Smooth muscle cell (in vitro differentiated cells): Measurements from ENCODE around the gene EIF4E2. TPM values are rescaled to one million over a fixed set of nuclear protein-coding genes. Genes with fewer than 3 reads are reported as not detected.

Experiments used
- DNase-seq: peaks from one replicate; lab custom pipeline; 2025; ENCODE audit not compliant: unreplicated experiment; lab: John Stamatoyannopoulos, UW
- H2AFZ ChIP-seq: fragments of 200-600 bp; sonication (generic); 2 replicates; pipeline ENCODE4 v1.6.0; 2016; ENCODE audit warnings: antibody characterized with exemption, low read depth, mild to moderate bottlenecking
- H3F3A ChIP-seq: fragments of 200-600 bp; sonication (generic); 2 replicates; pipeline ENCODE4 v1.6.0; 2017; ENCODE audit warnings: antibody characterized with exemption, low read depth
- H3K27ac ChIP-seq: fragments of 200-600 bp; sonication (generic); 2 replicates; pipeline ENCODE4 v1.5.1; 2016; ENCODE audit warnings: low read depth, mild to moderate bottlenecking
- H3K27me3 ChIP-seq: fragments of 200-600 bp; sonication (generic); 2 replicates; pipeline ENCODE4 v1.6.1; 2016; ENCODE audit warnings: low read depth, mild to moderate bottlenecking
- H3K36me3 ChIP-seq: fragments of 200-600 bp; sonication (generic); 2 replicates; pipeline ENCODE4 v1.5.1; 2016; ENCODE audit warnings: low read depth
- H3K4me1 ChIP-seq: fragments of 200-600 bp; sonication (generic); 2 replicates; pipeline ENCODE4 v1.5.1; 2016; ENCODE audit warnings: low read depth
- H3K4me2 ChIP-seq: fragments of 200-600 bp; sonication (generic); 2 replicates; pipeline ENCODE4 v1.6.0; 2016; ENCODE audit warnings: mild to moderate bottlenecking
- H3K4me3 ChIP-seq: fragments of 200-600 bp; sonication (generic); 2 replicates; pipeline ENCODE4 v1.5.1; 2016; ENCODE audit warnings: mild to moderate bottlenecking
- H3K79me2 ChIP-seq: fragments of 200-600 bp; sonication (generic); 2 replicates; pipeline ENCODE4 v1.6.0; 2016; ENCODE audit warnings: low read depth, mild to moderate bottlenecking
- H3K9ac ChIP-seq: fragments of 200-600 bp; sonication (generic); 2 replicates; pipeline ENCODE4 v1.6.0; 2016; ENCODE audit warnings: low read depth
- H3K9me3 ChIP-seq: fragments of 200-600 bp; sonication (generic); replicated peaks from 2 replicates; pipeline ENCODE4 v1.5.1; 2016; ENCODE audit warnings: low read depth
- H4K20me1 ChIP-seq: fragments of 200-600 bp; sonication (generic); 2 replicates; pipeline ENCODE4 v1.6.0; 2016; ENCODE audit warnings: low read depth
- WGBS: methylation state at CpG from one replicate; pipeline ENCODE4 v1.1.7; 2016; ENCODE audit warnings: low lambda C conversion rate; 5-methylcytosine and 5-hydroxymethylcytosine counted together
- polyA plus RNA-seq: library from polyadenylated mRNA; unstranded; fragments of >200 nt; fragmentation: Nextera tagmentation; extraction: Ambion mirVana; gene quantifications from 2 replicates; pipeline ENCODE4 v1.2.1, GENCODE V29; 2016
- total RNA-seq: library from RNA; depleted of rRNA; stranded (reverse); fragments of >200 nt; gene quantifications from 2 replicates; pipeline ENCODE4 v1.2.3, GENCODE V29; 2014
- TF ChIP-seq, protein P1 (sequence below): fragments of 200-600 bp; sonication (generic); IDR thresholded peaks from 2 replicates; pipeline ENCODE4 v1.5.1; 2017; ENCODE audit warnings: borderline replicate concordance, mild to moderate bottlenecking, antibody characterized with exemption; ENCODE audit not compliant: insufficient read depth, poor library complexity, severe bottlenecking

Gene EIF4E2
- total and polyA plus RNA-seq, 2 experiments from 2014 or later: 83.1 to 189 TPM

DNA sequence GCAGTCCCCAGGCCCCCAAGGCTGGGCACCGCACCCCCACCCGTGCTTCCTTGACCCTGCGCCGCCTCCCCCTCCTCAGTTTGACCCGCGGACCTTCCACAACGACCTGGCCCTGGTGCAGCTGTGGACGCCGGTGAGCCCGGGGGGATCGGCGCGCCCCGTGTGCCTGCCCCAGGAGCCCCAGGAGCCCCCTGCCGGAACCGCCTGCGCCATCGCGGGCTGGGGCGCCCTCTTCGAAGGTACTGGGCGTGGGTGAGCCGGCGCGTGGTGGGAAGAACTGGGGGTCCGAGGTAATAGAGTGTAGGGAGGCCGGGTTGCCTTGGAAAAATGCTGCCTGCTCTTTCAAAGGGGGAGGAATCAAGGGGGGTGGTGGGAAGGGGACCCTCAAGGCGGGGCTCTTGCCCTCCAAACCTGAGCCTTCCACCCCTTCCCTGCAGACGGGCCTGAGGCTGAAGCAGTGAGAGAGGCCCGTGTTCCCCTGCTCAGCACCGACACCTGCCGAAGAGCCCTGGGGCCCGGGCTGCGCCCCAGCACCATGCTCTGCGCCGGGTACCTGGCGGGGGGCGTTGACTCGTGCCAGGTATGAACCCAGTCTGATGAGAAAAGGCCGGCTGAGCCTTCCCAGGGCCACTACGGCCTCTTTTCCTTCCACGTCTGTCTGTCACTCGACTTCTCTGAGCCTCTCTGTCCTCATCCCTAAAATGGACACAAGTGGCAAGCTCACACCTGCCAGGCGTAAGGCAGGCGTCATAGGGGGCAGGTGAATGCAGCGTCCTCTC, 27.7 kb upstream of the EIF4E2 start:
- WGBS: 58% methylated on average over 40 of the region's 46 CpGs
- no peak overlapping the region for H3K4me3 ChIP-seq
- H3K9me3 ChIP-seq: no peaks in the 10 kb centered on the region
- no peaks in the 10 kb centered on the region for H4K20me1 ChIP-seq
- H3K9ac ChIP-seq: no peak overlapping the region
- no peak for DNase-seq
- H3K4me2 ChIP-seq: no peak overlapping the region
- no peaks in the 10 kb centered on the region for H3F3A ChIP-seq
- H2AFZ ChIP-seq: no peak overlapping the region
- H3K36me3 ChIP-seq: no peaks in the 10 kb centered on the region
- TF ChIP-seq, protein P1, sequence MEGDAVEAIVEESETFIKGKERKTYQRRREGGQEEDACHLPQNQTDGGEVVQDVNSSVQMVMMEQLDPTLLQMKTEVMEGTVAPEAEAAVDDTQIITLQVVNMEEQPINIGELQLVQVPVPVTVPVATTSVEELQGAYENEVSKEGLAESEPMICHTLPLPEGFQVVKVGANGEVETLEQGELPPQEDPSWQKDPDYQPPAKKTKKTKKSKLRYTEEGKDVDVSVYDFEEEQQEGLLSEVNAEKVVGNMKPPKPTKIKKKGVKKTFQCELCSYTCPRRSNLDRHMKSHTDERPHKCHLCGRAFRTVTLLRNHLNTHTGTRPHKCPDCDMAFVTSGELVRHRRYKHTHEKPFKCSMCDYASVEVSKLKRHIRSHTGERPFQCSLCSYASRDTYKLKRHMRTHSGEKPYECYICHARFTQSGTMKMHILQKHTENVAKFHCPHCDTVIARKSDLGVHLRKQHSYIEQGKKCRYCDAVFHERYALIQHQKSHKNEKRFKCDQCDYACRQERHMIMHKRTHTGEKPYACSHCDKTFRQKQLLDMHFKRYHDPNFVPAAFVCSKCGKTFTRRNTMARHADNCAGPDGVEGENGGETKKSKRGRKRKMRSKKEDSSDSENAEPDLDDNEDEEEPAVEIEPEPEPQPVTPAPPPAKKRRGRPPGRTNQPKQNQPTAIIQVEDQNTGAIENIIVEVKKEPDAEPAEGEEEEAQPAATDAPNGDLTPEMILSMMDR: no peak
- H3K79me2 ChIP-seq: no peaks in the 10 kb centered on the region
- H3K27me3 ChIP-seq: peaks cover 48% of the 10 kb centered on the region
- H3K4me1 ChIP-seq: peaks cover 4% of the 10 kb centered on the region
- no peak overlapping the region for H3K27ac ChIP-seq

DNA sequence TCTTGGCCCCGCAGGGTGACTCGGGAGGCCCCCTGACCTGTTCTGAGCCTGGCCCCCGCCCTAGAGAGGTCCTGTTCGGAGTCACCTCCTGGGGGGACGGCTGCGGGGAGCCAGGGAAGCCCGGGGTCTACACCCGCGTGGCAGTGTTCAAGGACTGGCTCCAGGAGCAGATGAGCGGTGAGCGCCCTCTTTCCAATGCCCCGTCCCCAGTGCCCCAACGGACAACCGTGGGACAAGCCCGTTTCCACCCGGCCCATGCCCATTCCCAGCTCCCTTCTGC, 27.1 kb upstream of the EIF4E2 start:
- Histone ChIP-seq H3K79me2 (no peaks in the 10 kb centered on the region), H3K9me3 (no peaks in the 10 kb centered on the region), H3K36me3 (no peaks in the 10 kb centered on the region), H3K27ac (no peak overlapping the region), H3K27me3 (peaks cover 44% of the 10 kb centered on the region), H4K20me1 (no peaks in the 10 kb centered on the region), H3K9ac (no peak overlapping the region), H3K4me1 (peaks cover 4% of the 10 kb centered on the region), H3K4me3 (peak overlapping the region; percentile 46), H3F3A (no peaks in the 10 kb centered on the region), H3K4me2 (peak overlapping the region; percentile 82), H2AFZ (no peak overlapping the region)
- DNase-seq: no peak
- TF ChIP-seq, protein P1: no peak
- WGBS: 36% methylated on average over 16 of the region's 16 CpGs

DNA sequence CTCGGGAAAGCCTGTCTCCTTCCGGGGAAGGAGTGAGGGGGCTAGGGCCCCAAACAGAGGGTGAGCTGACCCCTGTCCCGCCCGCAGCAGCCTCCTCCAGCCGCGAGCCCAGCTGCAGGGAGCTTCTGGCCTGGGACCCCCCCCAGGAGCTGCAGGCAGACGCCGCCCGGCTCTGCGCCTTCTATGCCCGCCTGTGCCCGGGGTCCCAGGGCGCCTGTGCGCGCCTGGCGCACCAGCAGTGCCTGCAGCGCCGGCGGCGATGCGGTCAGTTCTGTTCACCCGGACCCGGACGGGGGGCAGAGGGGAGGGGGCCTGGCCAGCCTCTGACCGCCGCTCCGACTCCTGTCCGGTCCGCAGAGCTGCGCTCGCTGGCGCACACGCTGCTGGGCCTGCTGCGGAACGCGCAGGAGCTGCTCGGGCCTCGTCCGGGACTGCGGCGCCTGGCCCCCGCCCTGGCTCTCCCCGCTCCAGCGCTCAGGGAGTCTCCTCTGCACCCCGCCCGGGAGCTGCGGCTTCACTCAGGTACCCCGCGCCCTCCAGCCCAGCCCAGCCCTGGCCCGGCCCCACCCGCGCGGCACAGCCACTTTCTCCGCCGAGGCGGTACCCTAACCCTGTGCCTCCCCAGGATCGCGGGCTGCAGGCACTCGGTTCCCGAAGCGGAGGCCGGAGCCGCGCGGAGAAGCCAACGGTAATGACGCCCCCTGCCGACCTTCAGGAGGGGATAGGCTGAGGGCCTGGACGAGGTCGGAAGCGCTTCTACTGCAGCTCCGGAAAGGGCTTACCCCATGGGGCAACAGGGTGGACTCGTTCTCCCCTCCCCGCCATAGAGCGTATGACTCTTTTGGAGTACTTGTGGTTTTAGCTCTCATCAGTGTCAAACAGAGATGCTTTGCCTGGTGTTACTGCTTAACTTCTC, 26.5 kb upstream of the EIF4E2 start:
- Histone ChIP-seq H3K27ac (no peak overlapping the region), H4K20me1 (no peaks in the 10 kb centered on the region), H3K4me2 (peak overlapping the region; percentile 82), H3K4me1 (peaks cover 4% of the 10 kb centered on the region), H3K4me3 (peak overlapping the region; percentile 46), H3K27me3 (peaks cover 44% of the 10 kb centered on the region), H3F3A (no peaks in the 10 kb centered on the region), H3K36me3 (no peaks in the 10 kb centered on the region), H2AFZ (no peak overlapping the region), H3K79me2 (no peaks in the 10 kb centered on the region), H3K9ac (no peak overlapping the region), H3K9me3 (no peaks in the 10 kb centered on the region)
- 3% methylated on average over 75 of the region's 75 CpGs for WGBS
- DNase-seq: no peak
- TF ChIP-seq, protein P1: peak; percentile 21
